HG03060 (cell line): Measurements from ENCODE around the gene RAB28.

Experiments used
- ATAC-seq: cut with Tn5 transposase; IDR thresholded peaks from one replicate; pipeline ENCODE4 v1.9.1; 2021; ENCODE audit warnings: low read depth, moderate number of reproducible peaks; ENCODE audit not compliant: unreplicated experiment

The RAB28 gene

GRCh38 chr4:13484122-13484748 lies at the start of gene RAB28:
TSS of gene RAB28 (minus strand) at chr4:13484340.
- peak; percentile 80 for ATAC-seq

GRCh38 chr4:13531625-13531998 lies 47.5 kb upstream of the RAB28 start:
- ATAC-seq, result no peak

- ATAC-seq, result no peak
Observed at GRCh38 chr4:13530823-13531624, 46.9 kb upstream of the RAB28 start.

- ATAC-seq, result no peak
Observed at GRCh38 chr4:13529128-13529919, 45.2 kb upstream of the RAB28 start.

- ATAC-seq, result no peak
Observed at GRCh38 chr4:13528821-13529127, 44.6 kb upstream of the RAB28 start.

GRCh38 chr4:13527981-13528820 lies 44.1 kb upstream of the RAB28 start:
- peak; percentile 74 for ATAC-seq

GRCh38 chr4:13527192-13527980 lies 43.2 kb upstream of the RAB28 start:
- ATAC-seq, result no peak

GRCh38 chr4:13526658-13527057 lies 42.5 kb upstream of the RAB28 start:
- no peak for ATAC-seq

- ATAC-seq, result no peak
Observed at GRCh38 chr4:13525606-13526281, 41.6 kb upstream of the RAB28 start.

- no peak for ATAC-seq
Observed at GRCh38 chr4:13524504-13525243, 40.5 kb upstream of the RAB28 start.

- no peak for ATAC-seq
Observed at GRCh38 chr4:13523591-13524503, 39.7 kb upstream of the RAB28 start.

GRCh38 chr4:13523105-13523477 lies 39.0 kb upstream of the RAB28 start:
- ATAC-seq, result no peak

GRCh38 chr4:13522282-13523104 lies 38.4 kb upstream of the RAB28 start:
- ATAC-seq, result no peak

GRCh38 chr4:13521047-13521446 lies 36.9 kb upstream of the RAB28 start:
- no peak for ATAC-seq

- ATAC-seq, result no peak
Observed at GRCh38 chr4:13516315-13516860, 32.2 kb upstream of the RAB28 start.

GRCh38 chr4:13515268-13515667 lies 31.1 kb upstream of the RAB28 start:
- no peak for ATAC-seq

GRCh38 chr4:13514722-13515121 lies 30.6 kb upstream of the RAB28 start:
- no peak for ATAC-seq
